Fibroblast of skin of left biceps (primary cell): Measurements from ENCODE around the gene TRIM31.

Experiments
- DNase-seq, 2 experiments: peaks; one replicate each; pipeline ENCODE4 v3.0.0-alpha.2; 2013; ENCODE audit warnings: low read depth in 2 of 2

Gene TRIM31

DNA sequence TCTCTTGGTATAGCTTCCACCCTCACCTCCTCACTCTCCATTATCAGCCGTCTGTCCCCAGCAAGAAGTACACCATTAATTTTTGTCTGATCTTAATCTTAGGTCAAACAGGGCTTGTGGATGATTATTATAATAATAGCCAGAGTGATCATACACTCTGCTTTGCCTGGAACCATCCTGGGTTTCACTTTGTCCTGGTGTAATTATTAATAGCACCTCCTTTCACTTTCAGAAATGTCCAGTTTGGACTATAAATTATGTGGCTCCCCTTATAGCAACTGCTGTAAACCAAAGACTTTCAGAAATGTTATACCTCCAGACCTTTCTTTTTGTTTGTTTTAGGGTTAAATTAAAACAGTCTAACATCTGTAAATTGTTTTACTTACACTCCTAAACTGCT lies 951 bp upstream of the TRIM31 start:
- no peak for DNase-seq

DNA sequence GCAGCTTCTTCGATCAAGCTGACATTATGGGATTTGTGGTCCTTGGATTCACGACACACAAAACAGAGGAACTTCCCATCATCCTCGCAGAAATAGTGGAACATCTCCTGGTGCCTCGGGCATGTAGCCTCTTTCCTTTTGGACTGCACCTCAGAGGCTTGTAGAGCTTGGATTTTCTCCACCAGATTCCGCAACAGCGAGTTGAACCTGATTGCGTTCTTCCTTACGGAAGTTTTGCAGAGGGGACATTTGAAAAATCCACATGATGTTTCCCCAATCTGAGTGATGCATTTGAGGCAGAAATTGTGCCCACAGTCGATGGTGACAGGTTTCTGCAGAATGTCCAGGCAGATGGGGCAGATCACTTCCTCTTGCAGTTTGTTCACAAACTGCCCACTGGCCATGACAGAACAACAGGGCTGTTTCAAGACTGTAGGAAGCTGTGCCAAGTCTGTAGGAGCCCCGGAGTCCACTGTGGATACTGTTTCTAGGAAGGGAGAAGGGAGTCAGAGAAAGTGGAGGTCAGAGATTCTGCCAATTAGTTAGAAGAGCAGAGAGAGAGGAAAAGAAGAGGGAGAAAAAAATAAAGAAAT lies 392 bp downstream of the TRIM31 start:
- no peak for DNase-seq

DNA sequence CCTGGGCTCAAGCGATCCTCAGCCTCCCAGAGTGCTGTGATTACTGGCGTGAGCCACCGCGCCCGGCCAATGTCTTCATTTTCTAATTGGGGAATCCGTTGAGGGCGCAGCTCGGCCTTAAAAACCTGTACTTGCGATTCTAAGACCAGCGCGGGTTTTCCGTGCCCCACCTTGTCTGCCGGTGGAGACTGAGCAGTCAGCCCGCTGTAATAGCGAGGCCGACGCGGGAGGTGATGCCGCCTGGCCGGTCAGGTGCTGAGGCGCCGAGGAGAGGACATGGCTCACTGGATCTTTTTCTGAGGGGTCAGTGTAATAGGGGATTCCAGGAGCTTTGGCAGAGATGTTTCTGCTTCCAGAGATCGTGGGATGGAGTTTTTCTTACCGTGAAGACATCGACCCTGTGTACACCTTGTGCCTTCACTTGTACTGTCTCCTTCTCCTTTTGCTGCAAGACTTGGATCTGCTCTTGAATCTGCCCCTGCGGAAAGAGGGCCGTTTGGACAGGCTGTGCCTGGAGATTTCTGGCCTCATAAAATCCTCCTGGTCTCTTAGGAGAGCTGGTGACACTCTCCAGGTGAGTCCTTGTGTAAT lies 1.5 kb downstream of the TRIM31 start:
- no peak for DNase-seq

DNA sequence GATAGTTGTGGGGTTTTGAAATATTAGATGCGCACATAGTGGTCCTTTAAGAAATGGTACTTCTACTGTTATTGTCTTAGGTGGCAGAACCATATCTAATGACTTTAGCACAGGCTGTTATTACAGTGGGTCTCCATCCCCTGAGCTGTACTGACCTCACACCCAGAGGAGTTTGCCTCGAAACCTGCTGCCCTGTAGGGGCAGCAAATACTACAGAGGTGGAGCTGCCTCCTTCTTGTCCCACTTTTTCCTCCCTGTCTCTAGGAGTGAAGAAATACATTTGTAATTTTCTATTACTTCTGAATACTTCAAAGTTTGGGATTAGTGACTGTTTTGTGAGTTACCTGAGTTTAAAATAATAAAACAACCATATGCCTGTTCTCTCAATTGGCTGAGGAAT lies 8.2 kb downstream of the TRIM31 start:
- no peak for DNase-seq

DNA sequence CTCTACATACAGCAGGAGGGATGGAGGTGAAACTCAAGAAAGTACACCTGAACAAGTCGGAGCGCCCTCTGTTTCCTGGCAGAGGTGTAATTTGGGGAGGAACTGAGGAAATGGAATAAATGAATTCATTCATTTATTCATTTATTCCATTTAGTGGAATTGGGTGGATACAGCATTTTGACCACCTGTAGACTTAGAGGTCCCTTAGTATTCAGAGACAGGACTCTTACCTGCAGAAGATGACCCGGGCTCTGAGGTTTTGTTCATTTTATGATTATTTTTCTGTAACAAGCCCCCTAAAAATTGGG lies 9.1 kb downstream of the TRIM31 start:
- DNase-seq = no peak

DNA sequence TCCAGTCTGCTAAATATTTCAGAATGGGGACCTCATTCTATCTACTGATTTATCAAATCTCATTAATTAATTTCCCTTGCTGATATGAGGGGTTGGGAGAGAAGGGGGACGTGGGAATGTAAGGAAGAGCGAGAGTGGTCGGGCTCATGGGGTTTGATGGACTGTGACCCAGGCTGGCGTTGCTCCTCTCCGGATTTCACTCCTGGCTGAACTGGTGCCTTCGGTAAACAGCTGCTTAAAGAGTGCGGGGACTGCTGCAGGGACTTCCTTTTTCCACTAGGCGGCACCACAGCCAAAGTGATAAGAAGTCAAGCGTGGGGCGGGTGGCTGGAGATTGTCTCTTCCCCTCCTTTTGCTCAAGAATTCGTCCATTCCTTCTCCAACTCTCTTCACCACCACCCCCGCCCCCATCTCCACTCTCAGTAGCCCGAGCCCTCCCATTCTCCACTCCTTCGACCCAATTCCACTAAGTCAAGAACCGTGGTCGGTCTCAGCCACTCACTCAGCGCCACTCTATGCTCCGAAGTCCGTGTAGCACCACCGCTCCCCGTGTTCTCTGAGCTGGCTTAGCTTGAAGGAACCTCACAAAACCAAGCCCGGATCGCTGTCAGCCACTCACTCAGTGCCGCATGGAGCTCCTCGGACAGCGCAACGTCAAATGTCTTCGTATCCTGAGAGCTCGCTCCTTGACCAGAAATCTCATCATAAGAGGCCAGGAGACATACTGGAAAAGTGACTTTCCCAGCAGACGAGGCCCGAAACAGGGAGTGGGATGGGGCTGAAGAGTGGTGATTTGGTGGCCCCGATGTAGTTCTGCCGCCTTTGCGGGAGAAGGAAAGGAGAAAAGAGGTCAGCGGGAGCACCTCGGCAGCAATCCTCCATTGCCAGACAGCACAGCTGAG lies 9.7 kb downstream of the TRIM31 start:
- DNase-seq = peak; percentile 61 to 67

DNA sequence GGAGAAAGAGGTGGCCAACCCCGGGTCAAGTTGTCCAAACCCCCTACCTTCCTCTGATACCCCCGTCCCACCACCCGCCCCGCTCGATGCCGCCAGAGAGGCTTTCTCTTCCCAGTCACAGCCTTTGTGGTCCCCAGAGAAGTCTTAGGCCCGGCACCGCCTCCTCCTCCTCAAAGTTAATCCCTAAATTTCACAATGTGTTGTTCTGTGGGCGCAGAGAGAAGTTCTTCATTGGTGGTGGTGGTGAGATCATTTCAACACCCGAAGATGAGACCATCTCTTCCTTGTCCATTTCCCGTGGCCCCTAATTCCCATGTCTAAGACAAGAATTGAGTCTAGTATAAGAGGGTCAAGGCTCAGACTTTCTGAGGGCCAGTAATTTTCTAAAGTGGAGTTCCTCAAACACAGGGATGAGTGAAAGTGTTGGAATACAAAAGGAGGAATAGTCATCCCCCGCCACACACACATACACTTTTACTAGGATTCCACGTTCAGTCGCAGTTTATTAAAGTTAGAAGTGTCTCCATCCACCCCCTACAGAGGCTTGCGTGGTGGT lies 10.4 kb downstream of the TRIM31 start:
- peak in 1 of 2 experiments; percentile 17 for DNase-seq

DNA sequence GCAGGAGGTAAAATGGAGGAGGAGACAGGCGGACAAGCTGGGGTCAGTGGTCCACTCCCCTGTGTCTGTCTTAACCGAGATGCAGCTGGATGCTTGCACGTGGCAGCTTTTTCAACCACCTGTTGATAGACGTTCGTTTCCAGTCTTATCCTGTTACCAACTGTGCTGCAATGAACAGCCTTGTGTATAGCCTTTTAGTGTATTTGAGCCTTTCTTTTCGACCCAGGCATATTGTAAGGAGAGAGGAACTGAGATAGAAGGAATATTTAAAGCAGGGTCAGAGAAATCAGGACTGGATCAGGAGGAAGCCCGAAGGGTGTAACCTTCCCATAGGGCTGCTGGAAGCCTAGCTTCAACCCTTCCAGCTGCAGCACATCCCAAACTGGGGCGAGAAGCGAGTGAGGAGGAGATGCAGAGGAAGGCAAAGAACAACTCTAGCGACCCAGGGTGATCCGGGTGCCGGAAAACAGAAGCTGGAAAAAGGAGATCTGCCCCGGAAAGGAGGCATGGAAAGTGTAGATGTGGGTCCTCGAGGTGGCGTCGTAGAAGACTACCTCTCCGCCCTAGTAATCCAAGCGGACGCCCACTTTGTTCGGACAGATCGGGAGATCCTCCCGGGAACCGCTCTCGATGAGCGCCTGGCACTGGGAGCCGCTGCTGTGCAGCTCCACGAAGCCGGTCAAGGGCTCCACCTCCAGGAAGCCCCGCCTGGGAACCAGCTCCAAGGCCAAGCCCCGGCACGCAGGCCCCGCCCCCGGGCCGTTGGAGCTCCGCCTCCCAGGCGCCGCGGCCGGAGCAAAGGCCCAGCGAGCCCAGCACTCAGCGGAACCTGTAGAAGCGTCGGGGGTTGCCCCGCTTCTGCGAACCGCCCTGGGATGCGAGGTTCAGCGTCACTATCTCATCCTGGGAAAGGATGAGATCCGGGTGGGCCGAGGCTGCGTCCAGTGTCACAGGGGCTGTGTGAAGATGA lies 11.2 kb downstream of the TRIM31 start:
- peak; percentile 38 to 47 for DNase-seq

DNA sequence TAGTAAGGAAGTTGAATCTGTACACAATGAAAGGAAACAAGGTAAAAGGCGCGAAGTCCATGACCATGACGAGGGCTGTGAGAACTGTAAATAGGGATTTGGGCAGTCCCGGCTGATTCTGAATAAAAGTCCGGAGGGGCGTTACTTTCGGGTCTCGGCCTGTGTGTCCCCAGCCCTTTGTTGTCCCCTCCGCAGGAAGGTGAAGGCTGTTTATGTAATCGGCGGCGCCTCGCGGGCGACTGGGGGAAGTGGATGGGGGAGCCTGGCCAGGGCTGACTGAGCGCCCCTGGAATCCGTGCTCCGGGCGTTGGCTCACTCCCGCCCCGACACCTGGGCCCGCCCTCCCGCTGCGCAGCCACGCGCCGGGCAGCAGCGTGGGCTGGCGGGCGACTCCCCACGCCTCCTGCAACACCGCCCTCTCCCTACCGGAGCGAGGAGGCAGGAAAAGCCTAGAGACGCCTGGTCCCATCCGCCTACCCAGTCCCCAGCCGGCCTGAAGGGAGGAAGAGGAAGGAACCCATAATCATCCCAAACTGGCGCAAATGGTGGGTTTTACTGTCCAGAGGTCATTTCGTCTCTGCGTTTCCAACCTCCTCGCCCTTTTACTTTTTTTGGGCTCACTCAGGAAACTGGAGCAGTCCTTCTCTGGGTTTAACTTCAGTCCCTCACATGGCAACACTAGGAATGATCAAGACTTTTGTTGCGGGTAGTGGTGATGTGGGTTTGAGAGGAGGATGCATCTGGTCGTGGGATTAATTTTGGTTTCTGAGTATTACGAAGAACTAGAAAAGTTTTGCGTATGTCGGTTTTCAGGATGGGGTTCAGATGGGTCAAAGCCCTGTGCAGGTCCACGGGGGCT lies 12.1 kb downstream of the TRIM31 start:
- DNase-seq = no peak

DNA sequence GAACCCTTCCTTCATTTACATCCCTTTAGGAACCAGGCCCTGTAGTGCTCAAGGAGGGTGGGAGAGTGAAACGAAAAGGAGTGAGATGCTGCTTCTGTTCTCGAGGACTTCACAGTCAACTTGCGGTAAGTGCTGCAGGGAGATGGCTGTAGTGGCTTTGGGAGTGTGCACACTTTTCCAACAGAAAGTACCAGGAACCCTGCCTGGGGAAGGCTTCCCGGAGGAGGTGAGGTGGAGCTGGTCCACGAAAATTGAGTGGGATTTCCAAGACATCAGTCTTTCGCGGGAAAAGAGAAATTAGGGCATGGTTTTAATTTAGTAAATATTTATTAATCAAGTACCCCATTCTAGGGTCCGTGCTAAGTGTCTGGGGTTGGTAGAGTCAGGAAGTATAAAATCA lies 12.7 kb downstream of the TRIM31 start:
- DNase-seq = no peak

DNA sequence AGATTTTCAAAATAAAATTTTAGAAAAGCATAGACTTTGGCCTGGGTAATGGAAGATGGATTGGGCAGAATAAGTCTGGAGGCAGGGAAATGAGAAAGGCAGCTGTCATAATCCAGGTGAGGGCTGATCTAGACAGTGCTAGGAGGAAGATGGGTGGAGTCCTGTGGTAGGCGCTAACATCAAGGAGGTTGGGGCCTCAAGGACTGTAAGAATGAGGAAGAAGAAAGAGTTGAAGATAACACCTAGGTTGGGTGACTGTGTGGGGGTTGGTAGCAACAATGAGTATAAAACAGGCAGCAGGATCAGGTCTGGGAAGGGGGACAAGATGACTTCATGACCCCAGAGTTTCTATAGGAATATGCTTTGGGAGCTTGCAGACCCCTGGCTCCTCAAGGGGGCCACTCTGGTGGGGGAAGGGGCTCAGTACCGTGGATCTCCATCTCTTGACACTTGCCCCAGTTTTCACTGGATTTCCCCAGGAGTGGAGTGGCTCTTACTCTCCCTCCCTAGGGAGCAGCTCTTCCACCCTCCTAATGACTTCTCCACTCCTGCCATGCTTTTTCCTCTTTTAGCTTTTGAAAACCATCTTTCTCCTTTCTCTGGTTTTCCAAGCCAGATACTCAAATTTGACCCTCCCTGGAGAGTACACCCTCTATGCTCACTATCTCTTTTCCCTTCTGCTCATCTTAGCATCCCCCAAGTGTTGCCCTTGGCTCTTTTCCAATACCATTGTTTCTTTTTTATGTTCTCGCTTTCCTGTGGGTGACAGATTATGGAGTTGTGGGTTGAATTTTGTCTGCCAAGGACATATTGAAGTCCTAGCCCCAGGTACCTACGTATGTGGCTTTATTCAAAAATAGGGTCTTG lies 14.8 kb downstream of the TRIM31 start:
- DNase-seq = no peak

DNA sequence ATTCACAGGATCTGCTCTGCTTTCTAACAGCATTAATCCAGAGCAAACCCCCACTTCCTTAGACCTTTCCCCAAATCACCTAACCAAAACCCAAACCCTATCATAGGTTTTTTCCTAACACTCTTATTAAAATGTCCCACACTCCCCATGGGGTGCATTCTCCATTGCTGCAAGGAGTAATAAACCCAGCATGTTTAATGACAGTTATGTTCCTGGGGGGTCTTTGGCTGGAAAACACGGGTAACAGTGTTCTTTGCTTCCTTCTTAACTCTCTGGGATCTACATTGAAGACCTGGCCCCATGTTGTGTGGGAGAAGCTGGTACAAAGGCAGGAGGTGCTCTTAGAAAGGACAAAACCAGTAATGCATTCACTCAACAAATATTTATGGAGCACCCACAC lies 16.1 kb downstream of the TRIM31 start:
- DNase-seq = no peak

DNA sequence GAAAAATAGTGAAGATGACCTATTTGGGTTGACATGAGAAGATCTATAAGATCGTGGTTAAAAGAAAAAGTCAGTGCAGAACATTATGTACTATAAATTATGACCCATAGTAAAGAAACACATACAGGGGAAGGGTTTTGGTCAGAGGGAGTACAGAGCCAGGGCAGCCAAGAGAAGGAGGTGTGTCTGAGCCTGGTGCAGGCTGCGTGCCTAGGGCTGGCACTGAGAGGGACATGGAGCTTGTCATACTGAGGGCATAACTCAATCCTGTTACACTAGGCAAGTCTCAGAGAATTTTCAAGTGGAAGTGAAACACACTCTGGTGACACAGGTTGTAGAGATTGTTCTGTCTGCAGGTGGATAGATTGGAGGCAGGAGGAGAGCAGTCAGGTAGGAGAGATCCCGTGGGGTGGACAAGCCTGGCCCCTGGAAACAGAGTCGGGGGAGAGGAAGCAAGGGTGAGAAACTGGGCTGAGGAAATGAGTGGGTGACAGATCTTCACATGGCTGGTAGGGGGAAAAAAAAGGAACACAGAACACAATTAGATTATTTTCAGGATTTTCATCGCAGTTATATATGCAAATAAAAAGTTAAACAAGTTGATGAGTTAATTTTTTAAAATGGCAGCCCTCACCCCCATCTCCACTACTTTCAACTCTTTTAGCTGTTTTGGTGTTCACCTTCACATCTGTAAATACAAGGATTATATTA lies 18.8 kb downstream of the TRIM31 start:
- no peak for DNase-seq

DNA sequence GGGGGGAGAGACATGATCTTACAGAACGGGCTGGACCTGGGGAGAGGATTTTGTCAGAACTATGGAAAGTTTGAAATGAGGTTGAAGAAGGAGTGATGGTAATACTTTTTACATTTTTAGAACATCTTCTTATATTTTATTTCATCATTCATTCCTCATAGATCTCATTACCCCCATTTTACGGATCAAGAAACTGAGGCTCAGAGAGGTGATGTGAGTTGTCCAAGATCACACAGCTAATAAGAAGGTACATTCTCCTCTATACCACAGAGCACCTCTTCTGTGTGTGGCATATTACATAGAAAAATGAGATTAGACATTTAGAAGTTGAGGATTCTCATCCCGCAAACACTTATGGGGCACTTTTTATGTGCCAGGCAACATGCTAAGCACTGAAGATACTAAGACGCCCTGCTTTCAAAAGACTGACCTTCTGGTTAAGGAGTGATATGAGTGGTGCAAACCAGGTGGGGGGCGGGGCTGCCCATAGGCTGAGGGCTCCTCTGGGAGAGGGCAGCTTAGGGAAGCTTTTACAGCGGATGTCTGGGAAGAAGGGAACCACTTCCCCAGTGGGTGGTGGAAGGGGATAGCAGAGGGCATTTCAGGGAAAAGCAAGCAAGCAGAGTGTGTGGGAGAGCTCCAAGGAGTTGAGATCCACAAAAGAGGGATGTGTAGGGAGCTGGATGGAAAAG lies 19.9 kb downstream of the TRIM31 start:
- no peak for DNase-seq

DNA sequence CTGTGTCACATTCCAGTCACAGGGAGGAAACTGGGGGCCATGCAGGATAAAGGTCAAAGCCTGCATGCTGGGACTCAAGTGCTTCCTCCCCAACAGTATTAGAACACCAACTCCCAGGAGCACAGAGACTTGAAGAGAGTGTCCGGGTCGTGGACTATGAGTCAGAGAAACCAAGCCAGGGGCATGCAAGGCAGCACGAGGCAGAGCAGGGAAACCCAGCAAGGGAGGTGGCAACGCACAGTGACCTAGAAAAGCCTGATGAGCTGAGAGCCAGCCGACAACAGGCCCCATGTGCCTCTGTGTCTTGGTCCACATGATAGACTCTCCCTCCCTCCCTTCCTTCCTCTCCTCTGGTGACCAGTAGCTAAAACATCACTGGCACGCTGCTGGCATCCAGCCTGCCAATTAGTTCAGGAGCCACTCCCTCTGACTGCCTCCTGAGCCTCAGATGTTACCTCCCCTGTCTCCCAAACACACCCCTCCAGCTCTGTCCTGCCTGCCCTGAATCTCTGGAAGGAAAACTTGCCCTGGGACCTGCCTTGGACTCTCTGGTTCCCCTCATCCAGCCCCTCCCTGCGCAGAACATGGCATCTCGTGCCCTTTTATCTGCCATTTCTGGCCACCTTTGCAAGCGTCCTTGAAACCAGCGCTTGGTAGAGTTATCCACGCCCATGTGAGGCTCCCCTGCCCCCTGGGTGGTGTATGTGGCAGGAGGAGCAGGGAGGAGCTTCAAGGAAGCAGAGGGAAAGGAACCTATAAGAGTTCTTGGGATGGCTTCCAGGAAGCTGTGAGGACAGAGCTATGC lies 21.1 kb downstream of the TRIM31 start:
- no peak for DNase-seq

DNA sequence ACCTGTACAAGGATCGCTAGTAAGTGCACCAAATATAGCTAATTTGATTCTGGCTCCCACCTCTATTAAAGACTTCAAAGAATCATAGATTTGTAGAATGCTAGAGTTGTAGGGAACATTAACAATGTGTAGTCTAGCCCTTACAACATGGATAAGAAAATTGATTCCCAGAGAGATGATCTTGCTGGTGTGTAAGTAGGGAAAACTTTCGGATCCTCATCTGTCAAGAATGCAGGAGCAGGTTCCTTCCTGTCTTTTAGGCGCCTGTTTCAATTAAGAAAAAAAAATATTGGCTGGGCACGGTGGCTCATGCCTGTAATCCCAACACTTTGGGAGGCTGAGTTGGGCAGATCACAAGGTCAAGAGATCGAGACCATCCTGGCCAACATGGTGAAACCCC lies 25.0 kb downstream of the TRIM31 start:
- no peak for DNase-seq

DNA sequence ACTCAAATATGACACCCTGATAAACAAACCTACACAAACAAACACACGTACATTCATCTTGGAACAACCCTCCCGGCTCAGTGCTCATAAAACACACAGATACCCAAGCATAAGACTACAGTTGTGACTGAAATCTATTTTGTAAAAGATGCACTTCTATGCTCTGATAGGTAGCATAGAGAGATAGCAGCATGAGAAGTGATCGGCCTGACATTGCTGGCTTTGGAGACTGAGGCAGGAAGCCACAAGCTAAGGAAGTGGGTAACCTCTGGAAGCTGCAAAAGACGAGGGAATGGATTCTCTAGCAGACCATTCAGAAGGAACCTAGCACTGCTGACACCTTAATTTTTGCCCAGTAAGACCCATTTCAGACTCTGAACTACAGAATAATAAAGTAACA lies 35.7 kb downstream of the TRIM31 start:
- DNase-seq = no peak
